ENCODE data around the gene TOM1L2. TPM values are rescaled to one million over a fixed set of nuclear protein-coding genes. Genes with fewer than 3 reads are reported as not detected.

TOM1L2 gene
- total and polyA plus RNA-seq, 8 donors = 13.3 to 154 (median 41.1) TPM

DNA sequence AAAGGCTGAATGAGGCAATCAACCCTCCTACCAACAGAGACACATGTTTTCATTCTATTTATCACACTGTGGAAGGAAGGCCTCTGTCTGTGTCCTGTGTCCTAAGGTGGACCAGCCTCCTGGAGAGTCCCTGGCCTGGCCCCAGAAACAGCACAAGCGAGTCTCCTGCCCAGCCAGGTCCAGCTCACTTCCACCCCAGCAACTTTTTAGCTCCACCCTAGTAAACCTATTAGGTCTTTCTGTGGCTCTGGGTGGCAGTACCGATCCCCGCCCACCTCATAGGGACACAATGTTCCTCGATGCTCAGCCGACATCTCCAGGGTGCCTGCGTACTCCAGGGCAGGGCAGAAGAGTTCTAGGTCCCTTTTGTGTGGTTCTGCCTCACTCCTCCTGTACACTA is 11.2 kb upstream of the TOM1L2 start:
- 38 to 59% (median 56%) methylated on average over 6 of the region's 6 CpGs for WGBS, 5 donors
- peaks cover 0 to 9% (median 3%) of the 10 kb centered on the region in 4 donors for H3K4me1 ChIP-seq
- peaks cover 0 to 13% (median 0%) of the 10 kb centered on the region in 4 donors for H3K36me3 ChIP-seq
- no peak overlapping the region for H3K4me3 ChIP-seq
- no peaks in the 10 kb centered on the region for H3K9me3 ChIP-seq
- TF ChIP-seq POLR2A (IDR thresholded peaks at IDR 0.05) (no peak), POLR2AphosphoS5 (IDR thresholded peaks at IDR 0.05) (peak in 2 of 3 donors; percentile 57 to 73)
- peak; percentile 58 to 83 for DNase-seq
- peak overlapping the region; percentile 60 to 82 (median 74) for H3K27ac ChIP-seq
- intact Hi-C loops (cut with DNase I; ENCODE audit: low total_unique reads) = no loop called here
- H3K27me3 ChIP-seq = no peaks in the 10 kb centered on the region

DNA sequence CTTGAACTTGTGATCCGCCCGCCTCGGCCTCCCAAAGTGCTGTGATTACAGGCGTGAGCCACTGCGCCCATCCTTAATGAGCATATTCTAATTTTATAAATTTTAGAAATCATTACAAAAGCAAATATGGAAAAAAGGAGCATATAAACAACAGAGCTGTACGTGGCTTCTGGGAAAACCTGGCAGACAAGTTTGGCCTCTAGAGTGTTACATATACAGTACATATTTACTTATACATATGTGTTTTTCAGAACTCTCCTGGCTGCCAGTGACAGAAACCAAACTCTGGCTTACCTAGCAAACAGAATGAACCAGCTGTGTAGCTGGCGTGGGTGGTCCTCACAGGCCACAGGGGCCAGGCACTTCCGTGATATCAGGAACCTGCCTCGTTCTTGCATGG is 10.6 kb upstream of the TOM1L2 start:
- DNase-seq = peak; percentile 51 to 85
- Histone ChIP-seq H3K36me3 (peaks cover 0 to 11% (median 0%) of the 10 kb centered on the region in 4 donors), H3K4me1 (peaks cover 0 to 9% (median 3%) of the 10 kb centered on the region in 4 donors), H3K9me3 (no peaks in the 10 kb centered on the region), H3K27ac (peak overlapping the region; percentile 60 to 82 (median 74)), H3K27me3 (no peaks in the 10 kb centered on the region), H3K4me3 (no peak overlapping the region)
- TF ChIP-seq POLR2A (IDR thresholded peaks at IDR 0.05) (no peak), EP300 (IDR thresholded peaks at IDR 0.05) (no peak), POLR2AphosphoS5 (IDR thresholded peaks at IDR 0.05) (no peak)
- TF ChIP-seq, protein P1, sequence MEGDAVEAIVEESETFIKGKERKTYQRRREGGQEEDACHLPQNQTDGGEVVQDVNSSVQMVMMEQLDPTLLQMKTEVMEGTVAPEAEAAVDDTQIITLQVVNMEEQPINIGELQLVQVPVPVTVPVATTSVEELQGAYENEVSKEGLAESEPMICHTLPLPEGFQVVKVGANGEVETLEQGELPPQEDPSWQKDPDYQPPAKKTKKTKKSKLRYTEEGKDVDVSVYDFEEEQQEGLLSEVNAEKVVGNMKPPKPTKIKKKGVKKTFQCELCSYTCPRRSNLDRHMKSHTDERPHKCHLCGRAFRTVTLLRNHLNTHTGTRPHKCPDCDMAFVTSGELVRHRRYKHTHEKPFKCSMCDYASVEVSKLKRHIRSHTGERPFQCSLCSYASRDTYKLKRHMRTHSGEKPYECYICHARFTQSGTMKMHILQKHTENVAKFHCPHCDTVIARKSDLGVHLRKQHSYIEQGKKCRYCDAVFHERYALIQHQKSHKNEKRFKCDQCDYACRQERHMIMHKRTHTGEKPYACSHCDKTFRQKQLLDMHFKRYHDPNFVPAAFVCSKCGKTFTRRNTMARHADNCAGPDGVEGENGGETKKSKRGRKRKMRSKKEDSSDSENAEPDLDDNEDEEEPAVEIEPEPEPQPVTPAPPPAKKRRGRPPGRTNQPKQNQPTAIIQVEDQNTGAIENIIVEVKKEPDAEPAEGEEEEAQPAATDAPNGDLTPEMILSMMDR (IDR thresholded peaks at IDR 0.05) = no peak
- WGBS, 5 donors = 59 to 80% (median 73%) methylated on average over 9 of the region's 9 CpGs
- intact Hi-C loops (cut with DNase I; ENCODE audit: low total_unique reads) = no loop called here

DNA sequence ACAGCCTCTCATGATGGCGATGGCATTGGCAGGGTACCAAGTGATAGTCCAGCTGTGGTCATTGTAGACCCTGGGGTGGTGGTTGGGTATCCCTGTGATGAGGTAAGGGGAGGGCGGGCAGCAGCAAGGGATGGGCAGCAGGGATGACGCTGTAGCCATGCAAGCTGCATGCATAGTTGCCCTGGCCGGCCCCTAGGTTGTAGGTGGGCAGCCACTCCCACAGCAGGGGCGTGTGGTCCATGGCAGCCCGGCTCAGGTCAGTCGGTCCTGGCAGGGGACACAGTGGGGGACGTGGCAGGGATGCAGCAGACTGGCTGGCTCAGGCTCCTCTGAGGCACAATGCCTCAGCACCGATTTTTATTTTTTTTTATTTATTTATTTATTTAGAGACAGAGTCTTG is 9.1 kb upstream of the TOM1L2 start:
- H3K36me3 ChIP-seq = peaks cover 0 to 7% (median 0%) of the 10 kb centered on the region in 4 donors
- H3K9me3 ChIP-seq = no peaks in the 10 kb centered on the region
- TF ChIP-seq POLR2AphosphoS5 (IDR thresholded peaks at IDR 0.05) (no peak), EP300 (IDR thresholded peaks at IDR 0.05) (no peak), POLR2A (IDR thresholded peaks at IDR 0.05) (no peak)
- TF ChIP-seq, protein P1 (IDR thresholded peaks at IDR 0.05) = no peak
- no peak overlapping the region for H3K4me3 ChIP-seq
- no peak for DNase-seq
- no peaks in the 10 kb centered on the region for H3K27me3 ChIP-seq
- 73 to 90% (median 82%) methylated on average over 9 of the region's 9 CpGs for WGBS, 5 donors
- H3K4me1 ChIP-seq = peaks cover 0 to 9% (median 3%) of the 10 kb centered on the region in 4 donors
- no peak overlapping the region for H3K27ac ChIP-seq
- intact Hi-C loops (cut with DNase I; ENCODE audit: low total_unique reads) = no loop called here

DNA sequence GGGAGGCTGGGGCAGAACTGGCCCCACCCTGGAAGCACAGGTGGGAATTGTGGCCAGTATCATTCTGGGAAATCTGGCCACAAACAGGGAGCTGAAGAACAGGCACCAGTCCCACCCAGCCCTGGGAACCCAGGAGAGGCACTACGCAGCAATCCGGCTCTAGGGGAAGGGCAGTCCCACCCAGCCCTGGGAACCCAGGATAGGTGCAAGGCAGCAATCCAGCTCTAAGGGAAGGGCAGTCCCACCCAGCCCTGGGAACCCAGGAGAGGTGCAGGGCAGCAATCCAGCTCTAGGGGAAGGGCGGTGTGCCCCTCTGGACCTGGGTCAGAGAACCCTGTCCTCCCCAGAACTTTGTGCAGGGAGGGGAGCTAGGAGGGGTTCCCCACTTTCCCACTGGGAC is 7.6 kb upstream of the TOM1L2 start:
- 61 to 88% (median 69%) methylated on average over 3 of the region's 3 CpGs for WGBS, 5 donors
- Histone ChIP-seq H3K36me3 (peaks cover 0 to 7% (median 0%) of the 10 kb centered on the region in 4 donors), H3K27me3 (no peaks in the 10 kb centered on the region), H3K4me3 (no peak overlapping the region), H3K27ac (no peak overlapping the region), H3K4me1 (peaks cover 0 to 9% (median 3%) of the 10 kb centered on the region in 4 donors), H3K9me3 (no peaks in the 10 kb centered on the region)
- TF ChIP-seq EP300 (IDR thresholded peaks at IDR 0.05) = no peak
- no peak for TF ChIP-seq POLR2AphosphoS5 (IDR thresholded peaks at IDR 0.05)
- TF ChIP-seq, protein P1 (IDR thresholded peaks at IDR 0.05) = no peak
- TF ChIP-seq POLR2A (IDR thresholded peaks at IDR 0.05) = no peak
- DNase-seq = no peak
- intact Hi-C loops (cut with DNase I; ENCODE audit: low total_unique reads) = no loop called here

Measured in stomach (tissue), 9 donors.